Stimulated activated naive CD4-positive, alpha-beta T cell treated with Interleukin-2 at 50 U/mL for 16 hours (primary cell): Measurements from ENCODE around the gene CES2.
"Not testable (repeated sequence)": the region's sequence is repeated elsewhere in the genome, so short reads cannot be mapped to it uniquely, and the experiment has no call there.

Source experiments
- DNase-seq: peaks from one replicate; lab custom pipeline; 2025; lab: John Stamatoyannopoulos, UW

The CES2 gene, protein sequence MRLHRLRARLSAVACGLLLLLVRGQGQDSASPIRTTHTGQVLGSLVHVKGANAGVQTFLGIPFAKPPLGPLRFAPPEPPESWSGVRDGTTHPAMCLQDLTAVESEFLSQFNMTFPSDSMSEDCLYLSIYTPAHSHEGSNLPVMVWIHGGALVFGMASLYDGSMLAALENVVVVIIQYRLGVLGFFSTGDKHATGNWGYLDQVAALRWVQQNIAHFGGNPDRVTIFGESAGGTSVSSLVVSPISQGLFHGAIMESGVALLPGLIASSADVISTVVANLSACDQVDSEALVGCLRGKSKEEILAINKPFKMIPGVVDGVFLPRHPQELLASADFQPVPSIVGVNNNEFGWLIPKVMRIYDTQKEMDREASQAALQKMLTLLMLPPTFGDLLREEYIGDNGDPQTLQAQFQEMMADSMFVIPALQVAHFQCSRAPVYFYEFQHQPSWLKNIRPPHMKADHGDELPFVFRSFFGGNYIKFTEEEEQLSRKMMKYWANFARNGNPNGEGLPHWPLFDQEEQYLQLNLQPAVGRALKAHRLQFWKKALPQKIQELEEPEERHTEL

DNA sequence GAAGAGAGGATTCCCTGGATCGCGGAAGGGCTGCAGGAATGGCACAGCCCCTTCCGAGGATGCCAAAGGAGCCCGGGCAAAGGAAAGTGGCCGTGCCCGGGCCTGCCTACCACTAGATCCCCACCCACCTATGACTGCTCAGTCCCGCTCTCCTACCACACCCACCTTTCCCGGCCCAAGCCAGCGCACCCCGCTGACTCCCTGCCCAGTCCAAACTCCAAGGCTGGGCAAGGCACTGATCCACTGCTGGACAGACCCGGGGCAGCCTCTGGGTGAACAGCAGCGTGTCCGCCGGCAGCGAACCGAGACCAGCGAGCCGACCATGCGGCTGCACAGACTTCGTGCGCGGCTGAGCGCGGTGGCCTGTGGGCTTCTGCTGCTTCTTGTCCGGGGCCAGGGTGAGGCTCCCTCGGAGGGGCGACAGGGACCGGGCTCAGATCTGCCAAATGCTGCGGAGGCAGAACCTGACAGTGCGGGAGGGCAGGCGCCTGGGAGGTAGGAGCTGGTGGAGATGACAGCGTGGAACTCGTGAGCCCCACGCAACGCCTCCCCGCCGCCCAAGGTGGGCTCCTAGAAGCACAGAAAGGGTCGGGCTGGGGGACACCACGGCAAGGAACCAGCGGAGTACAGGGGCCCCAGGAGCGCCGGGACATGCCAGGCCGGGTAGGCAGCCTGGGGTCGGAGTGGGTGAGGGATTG, at the start of gene CES2:
Gene CES2 (plus strand): TSS at position 203 of the 698 bp plus-strand sequence. CDS start 120 bp downstream, at position 323.
- no peak for DNase-seq

DNA sequence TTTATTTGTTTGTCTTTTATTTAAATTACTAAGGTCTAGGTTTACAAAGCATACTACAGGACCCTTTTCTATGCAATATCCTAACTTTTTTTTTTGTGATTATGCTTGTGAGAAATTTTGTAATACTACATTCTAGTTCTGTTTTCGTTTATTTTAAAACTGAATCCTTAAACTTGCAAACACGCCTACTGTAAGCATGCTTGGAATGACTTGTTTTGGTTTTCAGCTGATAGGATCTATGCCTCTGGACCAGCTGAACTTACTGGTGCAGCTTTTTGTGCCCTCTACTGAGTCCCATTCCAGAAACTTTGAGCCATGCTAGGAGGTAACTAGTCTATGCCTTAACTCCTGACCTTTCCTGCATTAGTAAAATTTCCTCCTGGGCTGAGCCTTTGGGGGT, 49.0 kb upstream of the CES2 start:
- DNase-seq = no peak

DNA sequence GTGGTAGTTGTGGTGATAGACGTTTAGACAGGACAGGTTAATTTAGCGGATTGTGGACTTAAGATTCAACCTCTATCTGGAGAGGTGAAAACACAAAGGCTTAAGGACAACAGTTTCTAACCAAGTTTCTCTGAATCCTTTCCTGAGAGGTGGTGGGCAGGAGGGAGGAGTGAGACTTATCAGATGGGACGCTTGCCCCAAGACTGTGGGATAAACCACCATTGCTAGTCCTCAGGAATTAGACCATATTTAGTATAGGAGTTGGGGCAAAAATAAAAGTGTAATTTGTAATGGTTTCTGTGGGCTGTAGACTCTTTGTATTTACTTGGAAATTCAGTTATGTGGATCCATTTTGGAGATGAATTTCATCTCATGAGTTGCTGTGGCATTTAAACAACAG, 48.4 kb upstream of the CES2 start:
- DNase-seq = no peak

DNA sequence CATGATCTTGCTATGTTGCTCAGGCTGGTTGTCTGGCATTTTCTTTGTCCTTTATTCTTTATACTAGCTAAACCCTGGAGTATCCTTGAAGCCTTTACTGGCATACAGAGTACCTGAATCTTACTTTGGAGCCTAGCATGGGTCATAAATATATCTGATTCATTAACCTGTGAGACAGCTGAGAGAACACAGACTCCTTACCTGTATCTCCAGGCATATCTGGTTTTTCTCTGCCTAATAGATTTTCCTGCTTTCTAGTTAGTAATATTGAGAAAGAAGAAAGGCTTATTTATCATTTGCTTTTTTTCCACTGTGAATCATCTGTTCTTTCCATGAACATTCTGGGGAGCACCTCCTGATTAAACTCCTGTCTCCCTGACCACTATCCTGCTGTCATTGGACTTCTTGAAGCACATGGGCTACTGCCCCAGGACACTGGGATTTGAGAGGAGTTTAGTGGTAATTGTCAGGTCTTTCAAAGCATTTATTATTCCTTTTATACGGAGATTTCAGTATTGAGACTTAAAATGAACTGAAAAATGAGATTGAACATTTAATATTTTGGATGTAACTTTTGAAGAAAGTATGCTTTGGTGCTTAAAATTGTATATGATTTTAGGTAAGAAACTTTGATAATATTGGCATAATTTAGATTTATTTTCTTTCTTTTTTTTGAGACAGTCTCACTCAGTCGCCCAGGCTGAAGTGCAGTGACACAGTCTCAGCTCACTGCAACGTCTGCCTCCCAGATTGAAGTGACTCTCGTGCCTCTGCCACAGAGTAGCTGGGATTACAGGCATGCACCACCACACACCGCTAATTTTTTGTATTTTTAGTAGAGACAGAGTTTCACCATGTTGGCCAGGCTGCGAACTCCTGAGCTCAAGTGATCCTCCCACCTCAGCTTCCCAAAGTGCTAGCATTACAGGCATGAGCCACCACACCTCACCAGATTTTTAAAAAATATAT, 46.4 kb upstream of the CES2 start:
- no peak for DNase-seq

DNA sequence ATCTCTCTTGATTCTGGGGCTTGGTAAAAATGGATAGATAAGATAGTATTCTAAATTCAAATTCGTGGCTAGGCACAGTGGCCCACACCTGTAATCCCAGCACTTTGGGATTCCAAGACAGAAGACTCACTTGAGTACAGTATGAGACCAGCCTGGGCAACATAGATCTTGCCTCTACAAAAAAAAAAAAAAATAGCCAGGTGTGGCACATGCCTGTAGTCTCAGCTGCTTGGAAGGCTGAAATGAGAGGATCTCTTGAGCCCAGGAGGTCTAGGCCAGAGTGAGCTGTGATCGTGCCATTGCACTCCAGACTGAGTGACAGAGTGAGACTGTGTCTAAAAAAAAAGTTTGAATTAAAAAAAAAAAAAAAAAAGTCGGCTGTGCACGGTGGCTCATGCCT, 45.7 kb upstream of the CES2 start:
- DNase-seq = no peak

DNA sequence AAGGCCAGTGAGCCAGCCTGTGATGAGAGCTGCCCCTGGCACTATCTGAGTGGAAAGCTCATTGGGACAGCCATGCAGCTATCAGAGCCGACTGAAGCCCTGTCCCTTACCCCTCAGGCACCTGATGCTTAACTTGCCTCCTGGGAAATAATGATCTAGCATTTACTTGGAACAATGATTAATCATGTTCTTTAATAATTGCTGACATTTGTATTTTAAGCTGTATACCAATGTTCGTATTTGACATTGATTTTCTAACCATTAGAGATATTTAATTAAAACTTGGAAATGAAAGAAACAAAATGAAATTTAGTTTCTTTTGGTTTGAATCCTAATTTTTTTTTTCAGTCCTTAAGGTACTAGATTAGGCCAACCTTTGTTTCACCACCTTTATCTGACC, 44.5 kb upstream of the CES2 start:
- no peak for DNase-seq

DNA sequence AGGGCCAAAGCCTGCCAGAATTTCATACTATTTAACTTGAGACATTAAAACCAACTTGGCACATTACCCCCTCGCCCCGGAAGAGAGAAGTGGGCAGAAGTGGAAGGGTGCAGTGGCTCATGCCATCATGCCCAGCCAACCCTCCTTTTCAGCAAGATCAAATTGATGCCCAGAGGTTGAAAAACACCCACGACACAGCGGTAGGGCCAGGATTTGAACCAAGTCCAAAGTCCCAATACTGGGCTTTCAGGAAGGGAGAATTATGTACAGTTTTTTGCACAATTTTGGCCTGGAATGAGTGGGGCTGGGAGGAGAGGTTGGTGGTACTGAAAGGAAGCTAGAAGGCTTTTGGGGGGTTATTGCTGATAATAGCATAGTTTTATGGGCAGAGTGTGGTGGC, 44.0 kb upstream of the CES2 start:
- DNase-seq = no peak

DNA sequence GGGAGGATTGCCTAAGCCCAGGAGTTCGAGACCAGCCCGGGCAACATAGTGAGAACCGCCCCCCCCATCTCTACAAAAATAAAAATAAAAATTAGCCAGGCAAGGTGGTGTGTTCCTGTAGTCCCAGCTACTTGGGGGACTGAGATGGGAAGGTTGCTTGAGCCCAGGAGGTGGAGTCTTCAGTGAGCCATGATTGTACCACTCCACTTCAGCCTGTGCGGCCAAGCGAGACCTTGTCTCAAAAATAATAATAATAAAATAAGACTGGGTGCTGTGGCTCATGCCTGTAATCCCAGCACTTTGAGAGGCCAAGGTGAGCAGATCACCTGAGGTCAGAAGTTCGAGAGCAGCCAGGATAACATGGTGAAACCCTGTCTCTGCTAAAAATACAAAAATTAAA, 43.5 kb upstream of the CES2 start:
- DNase-seq = no peak

DNA sequence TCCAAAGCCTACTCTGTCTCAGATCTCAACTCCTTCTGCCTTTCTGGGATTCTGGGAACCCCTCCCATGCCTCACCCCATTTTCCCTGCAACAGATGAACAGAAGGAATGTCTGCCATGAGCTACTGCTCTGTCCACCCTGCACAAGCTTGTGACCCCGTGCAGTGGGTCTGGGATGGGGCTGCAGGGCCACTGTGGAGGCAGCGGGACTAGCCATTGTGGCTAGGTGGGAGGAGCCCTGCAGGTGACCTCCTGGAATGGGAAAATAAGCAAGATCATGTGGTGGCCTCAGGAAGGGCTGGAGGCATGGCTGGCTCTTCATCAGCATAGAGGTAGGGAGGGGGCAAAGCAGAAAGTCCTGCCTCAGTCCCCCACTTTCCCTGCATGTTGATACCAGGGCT, 41.3 kb upstream of the CES2 start:
- no peak for DNase-seq

DNA sequence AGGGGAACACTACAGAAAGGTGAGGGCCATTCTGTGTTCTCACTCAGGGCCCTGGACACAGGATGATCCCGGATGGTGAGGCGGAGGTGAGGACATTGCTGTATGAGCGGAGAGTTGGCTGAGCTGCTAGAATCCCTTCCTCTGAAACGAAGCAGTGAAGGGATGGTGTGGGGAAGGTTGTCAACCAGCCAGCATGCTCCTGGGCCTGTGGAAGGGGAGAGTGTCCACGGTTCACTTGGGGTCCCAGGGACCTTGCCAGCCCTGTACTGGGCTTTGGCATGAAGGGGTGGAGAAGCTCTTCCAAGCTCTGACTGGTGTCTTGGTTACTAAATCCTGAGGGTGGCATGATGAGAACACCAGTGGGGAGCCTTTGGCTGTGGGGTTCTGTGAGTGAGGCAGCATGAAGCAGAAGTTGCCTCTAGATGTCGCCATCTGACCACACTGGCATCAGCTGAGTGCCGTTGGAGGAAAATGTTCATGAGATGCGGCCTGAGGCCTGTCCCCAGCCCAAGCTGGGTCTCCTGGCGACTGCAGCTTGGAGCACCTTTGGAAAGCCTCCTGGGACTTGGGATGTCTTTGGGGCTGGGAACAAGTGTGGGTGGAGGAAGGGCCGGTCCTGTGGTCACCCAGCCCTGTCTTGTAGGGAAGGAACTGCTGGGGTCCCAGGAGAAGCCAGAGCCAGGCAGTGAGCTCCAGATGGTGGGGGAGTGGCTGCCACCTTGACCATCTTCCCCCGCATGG, 40.2 kb upstream of the CES2 start:
- DNase-seq = peak; percentile 42

DNA sequence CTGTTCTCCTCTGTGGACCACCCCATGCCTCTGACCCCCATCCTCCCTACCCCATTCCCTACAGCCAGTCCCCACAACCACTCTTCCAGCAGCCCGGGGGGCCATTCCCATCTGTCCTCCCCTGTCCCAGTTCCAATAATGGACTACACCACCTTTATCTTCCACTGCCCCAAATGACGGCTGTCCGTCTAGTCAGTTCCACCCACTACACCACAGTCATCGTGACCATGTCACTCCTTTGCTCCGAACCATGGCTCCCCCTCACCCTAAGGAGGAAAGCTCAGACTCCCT, 39.7 kb upstream of the CES2 start:
- DNase-seq = no peak

DNA sequence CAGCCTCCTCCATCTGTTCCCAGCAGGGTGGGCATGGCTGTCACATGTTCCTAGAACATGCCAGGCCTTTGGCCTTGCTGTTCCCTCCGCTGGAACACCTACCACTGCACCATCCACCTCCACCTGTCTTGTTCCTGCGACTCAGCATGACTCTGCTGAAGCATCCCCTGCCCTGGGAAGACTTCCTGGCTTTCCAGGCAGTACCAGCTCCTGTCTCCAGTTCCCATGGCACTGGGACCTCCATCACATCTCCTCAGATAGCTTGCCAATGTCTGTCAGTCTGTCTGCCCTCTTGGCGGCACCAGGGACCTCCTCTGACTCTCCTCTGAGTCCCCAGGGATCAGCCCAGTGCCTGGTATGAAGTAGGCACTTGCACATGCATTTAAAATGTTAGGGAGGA, 39.3 kb upstream of the CES2 start:
- DNase-seq = no peak

DNA sequence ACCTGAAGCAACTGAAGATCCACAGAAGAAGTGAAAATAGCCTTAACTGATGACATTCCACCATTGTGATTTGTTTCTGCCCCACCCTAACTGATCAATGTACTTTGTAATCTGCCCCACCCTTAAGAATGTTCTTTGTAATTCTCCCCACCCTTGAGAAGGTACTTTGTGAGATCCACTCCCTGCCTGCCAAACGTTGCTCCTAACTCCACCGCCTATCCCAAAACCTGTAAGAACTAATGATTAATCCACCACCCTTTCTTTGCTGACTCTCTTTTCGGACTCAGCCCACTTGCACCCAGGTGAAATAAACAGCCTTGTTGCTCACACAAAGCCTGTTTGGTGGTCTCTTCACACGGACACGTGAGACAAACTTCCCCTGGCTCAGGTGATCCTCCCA, 38.6 kb upstream of the CES2 start:
- not testable (repeated sequence) for DNase-seq

DNA sequence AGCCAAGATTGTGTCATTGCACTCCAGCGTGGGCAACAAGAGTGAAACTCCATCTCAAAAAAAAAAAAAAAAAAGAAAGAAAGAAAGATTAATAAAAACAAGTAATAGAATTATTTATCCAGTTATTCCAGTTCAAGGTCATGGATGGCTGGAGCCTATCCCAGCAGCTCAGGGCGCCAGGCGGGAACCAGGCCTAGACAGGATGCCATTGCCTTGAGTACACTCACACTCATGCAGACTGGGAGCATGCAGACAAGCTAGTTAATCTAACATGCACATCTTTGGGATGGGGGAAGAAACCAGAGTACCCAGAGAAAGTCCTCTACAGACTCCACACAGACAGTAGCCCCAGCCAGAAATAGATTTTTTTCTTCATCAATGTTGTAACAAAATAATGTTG, 37.1 kb upstream of the CES2 start:
- no peak for DNase-seq

DNA sequence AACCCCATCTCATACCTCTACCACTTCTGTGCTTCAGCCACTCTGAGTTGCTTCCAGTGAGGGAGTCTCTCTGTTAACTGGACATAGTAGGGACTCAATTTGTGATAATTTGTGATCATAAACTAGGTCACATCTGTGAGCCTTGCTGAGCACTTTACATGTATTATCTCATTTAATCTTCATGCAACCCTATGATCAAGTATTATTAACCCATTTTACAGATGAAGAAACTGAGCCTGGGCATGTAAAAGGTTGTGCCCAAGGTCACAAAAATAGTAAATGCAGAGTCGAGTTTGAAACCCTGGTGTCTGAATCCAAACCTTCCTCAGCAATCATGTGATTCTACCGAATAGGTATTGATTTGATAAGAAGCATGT, 36.4 kb upstream of the CES2 start:
- DNase-seq = no peak

DNA sequence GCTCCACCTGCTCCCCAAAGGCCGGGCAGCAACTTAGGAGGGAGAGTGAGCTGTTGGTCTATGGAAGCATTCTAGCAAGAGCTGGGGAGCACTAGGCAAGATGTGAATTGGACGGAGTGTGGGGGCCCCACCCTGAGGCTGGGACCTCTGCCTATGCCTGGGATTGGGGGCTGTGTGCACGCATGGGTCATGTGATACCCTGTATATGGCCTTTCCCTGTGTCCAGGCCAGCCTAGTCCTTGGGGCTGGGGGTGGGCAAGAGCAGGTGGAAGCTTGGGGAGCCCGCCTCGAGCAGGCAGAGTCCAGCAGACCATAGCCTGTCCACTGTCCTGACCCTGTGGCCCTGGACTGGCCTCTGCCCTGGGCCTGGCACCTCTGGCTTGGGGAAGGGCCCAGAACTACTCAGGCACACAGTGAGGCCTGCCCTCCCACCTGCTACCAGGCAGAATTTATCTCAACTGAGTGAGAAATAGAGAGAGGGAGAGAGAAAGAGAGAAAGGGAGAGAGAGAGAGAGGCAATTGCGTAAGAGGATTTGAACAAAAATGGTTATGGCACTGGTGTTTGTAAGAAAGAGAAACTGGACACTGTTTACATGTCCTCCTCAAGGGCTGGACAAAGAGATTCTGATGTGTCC, 35.9 kb upstream of the CES2 start:
- DNase-seq = no peak

DNA sequence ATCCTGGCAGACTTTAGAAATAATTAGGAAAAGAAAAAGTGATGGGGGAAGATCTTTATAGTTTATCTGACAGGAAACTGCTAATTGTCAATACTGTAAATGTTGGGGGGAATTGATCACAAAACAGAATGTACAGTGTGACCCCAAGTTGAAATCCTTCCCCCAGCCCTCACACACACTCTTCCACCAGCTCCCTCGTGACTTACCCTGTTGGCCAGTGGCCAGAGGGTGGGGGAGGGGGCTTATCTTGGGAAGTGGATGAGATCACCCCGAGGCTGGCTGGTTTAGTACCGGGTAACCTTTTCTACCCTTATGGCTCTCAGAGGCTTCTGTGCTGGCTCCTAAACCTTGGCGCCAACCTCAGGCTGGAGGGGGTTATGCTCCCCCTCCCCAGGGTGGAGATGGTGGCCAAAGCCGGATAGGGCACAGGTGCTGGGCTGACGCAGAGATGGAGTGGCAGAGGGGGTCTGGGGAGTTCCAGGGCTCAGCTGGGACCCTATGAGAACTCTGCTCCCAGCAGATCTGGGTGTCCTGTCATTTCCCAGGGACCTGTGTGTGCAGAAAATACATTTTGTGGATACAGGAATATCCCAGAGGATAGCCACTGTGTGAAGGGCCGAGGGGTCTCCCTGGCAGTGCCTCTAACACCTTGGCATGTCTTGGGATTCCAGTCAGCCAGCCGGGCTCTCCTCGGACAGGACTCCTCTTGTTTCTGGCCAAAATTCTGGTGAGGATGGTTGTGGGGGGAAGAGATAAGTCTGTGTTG, 35.2 kb upstream of the CES2 start:
- DNase-seq = no peak

DNA sequence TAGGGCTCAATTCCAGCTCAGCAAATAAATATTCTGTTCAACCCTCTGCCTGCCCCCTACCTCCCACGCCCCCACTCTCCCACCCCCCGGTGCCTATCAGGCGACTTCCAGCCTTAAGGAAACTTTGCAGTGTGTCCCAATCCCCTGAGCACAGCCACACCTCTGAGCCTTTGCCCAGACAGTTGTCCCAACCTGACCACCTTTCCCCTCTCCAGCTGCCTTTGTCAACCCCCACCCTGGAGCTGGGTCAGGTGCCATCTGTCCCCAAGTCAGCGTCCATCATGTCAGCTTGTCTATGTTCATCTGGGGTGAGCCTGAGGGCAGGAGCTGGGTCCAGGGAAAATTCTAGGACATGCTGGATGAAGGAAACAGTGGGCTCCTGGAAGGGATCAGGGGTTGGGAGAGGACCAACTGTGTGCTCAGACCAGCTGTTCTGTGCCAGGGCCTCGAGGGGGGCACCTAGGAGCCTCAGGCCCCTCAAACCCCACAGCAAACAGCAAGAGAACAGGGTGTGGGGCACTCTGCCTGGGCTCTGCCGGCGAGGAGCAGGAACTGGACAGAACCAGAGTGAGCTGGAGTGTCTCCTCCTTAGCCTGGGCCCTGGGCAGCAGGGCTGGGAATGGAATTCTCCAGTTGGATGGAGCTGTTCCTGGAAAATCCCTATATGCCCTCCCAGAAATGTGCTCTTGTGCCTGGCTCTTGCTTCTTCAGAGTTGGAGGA, 34.4 kb upstream of the CES2 start:
- DNase-seq = no peak

DNA sequence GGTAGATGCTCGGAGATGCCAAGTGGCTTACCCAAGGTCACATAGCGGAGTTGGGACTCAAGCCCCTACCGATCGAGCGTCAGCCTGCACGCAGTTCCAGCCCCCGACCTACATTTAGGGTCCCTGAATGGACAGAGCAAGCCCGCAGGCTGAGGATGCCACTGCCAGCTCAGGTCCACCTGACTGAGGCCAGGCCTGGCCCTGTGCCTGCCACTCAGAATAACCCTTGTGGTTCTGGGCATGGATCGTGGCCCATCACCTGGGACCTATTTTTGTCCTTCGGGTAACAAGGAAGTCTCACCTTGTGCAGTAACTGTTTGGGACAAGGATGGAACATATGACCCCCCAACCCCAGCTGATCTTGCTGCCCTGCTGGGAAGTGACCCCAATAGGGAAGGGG, 33.7 kb upstream of the CES2 start:
- DNase-seq = no peak
